GM12878 (cell line): ENCODE measurements around the gene NUMB. TPM values are rescaled to one million over a fixed set of nuclear protein-coding genes. Genes with fewer than 3 reads are reported as not detected.

Experiments used
- ATAC-seq: fragments of 200-7000 bp; cut with Tn5 transposase; 3 replicates; pipeline ENCODE4 v1.9.1; 2020; ENCODE audit warnings: mild to moderate bottlenecking, moderate library complexity
- BruUV-seq: library from RNA; stranded (reverse); fragments of 400-500 nt; replicated peaks from 2 replicates; lab custom pipeline; 2021; lab: Mats Ljungman, UMichigan
- CTCF ChIA-PET: fragments of 300-600 bp; sonication (Branson Sonifier 250); formaldehyde crosslinking; extraction: SDS; loops from one replicate; lab custom pipeline; 2021; ENCODE audit warnings: inconsistent platforms; lab: Yijun Ruan, JAX
- POLR2A ChIA-PET: fragments of 350-600 bp; formaldehyde crosslinking; extraction: SDS; loops from one replicate; lab custom pipeline; 2021; ENCODE audit warnings: inconsistent platforms; lab: Charles Lee
- RAD21 ChIA-PET: fragments of 300-600 bp; sonication (Branson Sonifier 250); formaldehyde crosslinking; loops from one replicate; lab custom pipeline; 2023; ENCODE audit warnings: antibody characterized with exemption; ENCODE audit not compliant: unreplicated experiment; lab: Charles Lee
- SMC1A ChIA-PET: fragments of 300-600 bp; sonication (Branson Sonifier 250); formaldehyde crosslinking; loops from one replicate; lab custom pipeline; 2023; ENCODE audit not compliant: unreplicated experiment, uncharacterized antibody; lab: Charles Lee
- DNase-seq: peaks from one replicate; pipeline ENCODE4 v3.0.0-alpha.2; 2011; ENCODE audit warnings: low read depth, low spot score
- FAIRE-seq: peaks from 3 replicates; lab custom pipeline; 2011; peaks lifted over from hg19 to GRCh38; lab: Jason Lieb, UNC
- H2AFZ ChIP-seq: 2 replicates; pipeline ENCODE4 v1.6.0; 2011; ENCODE audit warnings: low read depth, low read length, control low read depth; ENCODE audit not compliant: control insufficient read depth
- H3K27ac ChIP-seq: 2 replicates; pipeline ENCODE4 v1.5.1; 2011; ENCODE audit warnings: control low read depth; ENCODE audit not compliant: control insufficient read depth, insufficient read depth
- H3K27me3 ChIP-seq, 2 experiments: replicated peaks in 1 of 2; 2 replicates each; pipeline versions ENCODE4 v1.6.0 to v1.6.1; 2011; ENCODE audit warnings: low read length in 1 of 2; ENCODE audit not compliant: control insufficient read depth in 2 of 2, insufficient read depth in 2 of 2
- H3K36me3 ChIP-seq, 2 experiments: 2 replicates each; pipeline ENCODE4 v1.5.1; 2011; ENCODE audit warnings: low read length in 1 of 2; ENCODE audit not compliant: control insufficient read depth in 2 of 2, insufficient read depth in 2 of 2
- H3K4me1 ChIP-seq: 2 replicates; pipeline ENCODE4 v1.6.1; 2011; ENCODE audit warnings: mild to moderate bottlenecking, low read length, moderate library complexity, mixed read lengths; ENCODE audit not compliant: control insufficient read depth, insufficient read depth
- H3K4me2 ChIP-seq: 2 replicates; pipeline ENCODE4 v1.6.0; 2011; ENCODE audit warnings: control low read depth; ENCODE audit not compliant: control insufficient read depth, insufficient read depth
- H3K4me3 ChIP-seq: fragments of 200-600 bp; sonication (generic); 2 replicates; pipeline ENCODE4 v1.5.1; 2016
- H3K79me2 ChIP-seq: 2 replicates; pipeline ENCODE4 v1.6.0; 2011; ENCODE audit warnings: low read length; ENCODE audit not compliant: control insufficient read depth, insufficient read depth
- H3K9ac ChIP-seq: 2 replicates; pipeline ENCODE4 v1.8.0; 2011; ENCODE audit warnings: low read length, control low read depth, mixed read lengths; ENCODE audit not compliant: control insufficient read depth, insufficient read depth
- H3K9me3 ChIP-seq: replicated peaks from 3 replicates; pipeline ENCODE4 v1.5.1; 2011; ENCODE audit warnings: mild to moderate bottlenecking, low read length; ENCODE audit not compliant: control insufficient read depth, insufficient read depth
- H4K20me1 ChIP-seq: 2 replicates; pipeline ENCODE4 v1.6.0; 2011; ENCODE audit not compliant: control insufficient read depth, insufficient read depth
- BHLHE40 ChIP-seq, 2 experiments: fragments of 450-650 bp in 1 of 2; IDR thresholded peaks; 2 replicates each; pipeline ENCODE4 v1.6.1; 2011 to 2017; ENCODE audit warnings: low read depth in 2 of 2, borderline replicate concordance in 1 of 2, improper control_type of control experiment in 1 of 2, low read length in 1 of 2, mild to moderate bottlenecking in 1 of 2
- EP300 ChIP-seq, 2 experiments: fragments of 150-350 bp in 1 of 2; IDR thresholded peaks; 2 replicates each; pipeline ENCODE4 v1.6.1; 2011 to 2012; ENCODE audit warnings: low read depth in 2 of 2, low read length in 2 of 2, borderline replicate concordance in 1 of 2, improper control_type of control experiment in 1 of 2, inconsistent platforms in 1 of 2; ENCODE audit not compliant: control insufficient read depth in 1 of 2
- MLLT1 ChIP-seq: fragments of 450-650 bp; IDR thresholded peaks from 2 replicates; pipeline ENCODE4 v1.6.1; 2016; ENCODE audit warnings: mild to moderate bottlenecking
- NBN ChIP-seq: fragments of 450-650 bp; IDR thresholded peaks from 2 replicates; pipeline ENCODE4 v1.6.1; 2016
- NFXL1 ChIP-seq: fragments of 450-650 bp; IDR thresholded peaks from 2 replicates; pipeline ENCODE4 v1.6.1; 2017; ENCODE audit warnings: antibody characterized with exemption, mild to moderate bottlenecking, borderline replicate concordance
- NFYA ChIP-seq: IDR thresholded peaks from 2 replicates; pipeline ENCODE4 v1.6.1; 2011; ENCODE audit warnings: low read depth, mild to moderate bottlenecking, low read length, improper control_type of control experiment, borderline replicate concordance
- PML ChIP-seq: IDR thresholded peaks from 2 replicates; pipeline ENCODE4 v1.6.1; 2012; ENCODE audit warnings: low read length, inconsistent platforms
- RCOR1 ChIP-seq: conservative IDR thresholded peaks from 2 replicates; pipeline ENCODE4 v1.6.1; 2012; ENCODE audit warnings: low read depth, low read length, improper control_type of control experiment
- SIX5 ChIP-seq: IDR thresholded peaks from 2 replicates; pipeline ENCODE4 v1.6.1; 2011; ENCODE audit warnings: mild to moderate bottlenecking, low read depth, low read length, moderate library complexity; ENCODE audit not compliant: severe bottlenecking
- SREBF2 ChIP-seq: IDR thresholded peaks from 2 replicates; pipeline ENCODE4 v1.6.1; 2012; ENCODE audit warnings: mild to moderate bottlenecking, low read length
- YY1 ChIP-seq: IDR thresholded peaks from 2 replicates; pipeline ENCODE4 v1.6.1; 2011; ENCODE audit warnings: low read depth, mild to moderate bottlenecking, low read length
- WGBS: methylation state at CpG from one replicate; pipeline ENCODE4 v1.1.6; 2016; ENCODE audit warnings: low lambda C conversion rate; ENCODE audit not compliant: insufficient replicate concordance, insufficient coverage; ENCODE audit errors: missing lambda C conversion rate; 5-methylcytosine and 5-hydroxymethylcytosine counted together
- in situ Hi-C: fragments of 300-500 bp; cut with MboI; formaldehyde crosslinking; loops from 9 replicates; pipeline ENCODE4 v1.14.3; 2018; ENCODE audit warnings: mixed read lengths
- intact Hi-C: fragments of 100-400 bp; cut with micrococcal nuclease; formaldehyde crosslinking; loops from one replicate; pipeline ENCODE4 v1.14.2; 2022; ENCODE audit not compliant: unreplicated experiment
- polyA plus RNA-seq, 11 experiments: library from polyadenylated mRNA; depleted of rRNA in 4 of 11; unstranded in 6 of 11; stranded (reverse) in 5 of 11; fragments of >200 nt; fragmentation: Nextera tagmentation in 4 of 11; fragmentation: Illumina TruSeq in 1 of 11; extraction: Ambion mirVana in 4 of 11; extraction: Trizol in 1 of 11; gene quantifications; 1 replicate in 1 of 11; 2 replicates in 10 of 11; pipeline versions ENCODE4 v1.2.1 to v1.2.3, GENCODE V29; 2011 to 2016; ENCODE audit warnings: inconsistent platforms in 2 of 11, missing spikeins in 2 of 11, low read depth in 1 of 11
- total RNA-seq, 4 experiments: library from RNA; depleted of rRNA in 3 of 4; stranded (reverse); fragments of >200 nt in 3 of 4; fragmentation: Illumina TruSeq in 1 of 4; extraction: Trizol in 1 of 4; gene quantifications; 2 replicates each; pipeline versions ENCODE4 v1.2.1 to v1.2.3, GENCODE V29; 2013 to 2021
- TF ChIP-seq, protein P1 (sequence below): fragments of 450-650 bp; IDR thresholded peaks from 2 replicates; pipeline ENCODE4 v1.6.1; 2016; ENCODE audit warnings: mild to moderate bottlenecking, moderate library complexity, borderline replicate concordance
- TF ChIP-seq, protein P2 (sequence below): IDR thresholded peaks from 2 replicates; pipeline ENCODE4 v1.6.1; 2012; ENCODE audit warnings: low read depth, low read length, improper control_type of control experiment
- TF ChIP-seq, protein P3 (sequence below): fragments of 450-650 bp; IDR thresholded peaks from 2 replicates; pipeline ENCODE4 v1.6.1; 2017; ENCODE audit warnings: borderline replicate concordance

Gene NUMB
- total and polyA plus RNA-seq, 10 of the 15 experiments (the other 5 are each of a cell fraction or from before 2014, with no cell fraction given), result 22.0 to 147 (median 48.9) TPM

DNA sequence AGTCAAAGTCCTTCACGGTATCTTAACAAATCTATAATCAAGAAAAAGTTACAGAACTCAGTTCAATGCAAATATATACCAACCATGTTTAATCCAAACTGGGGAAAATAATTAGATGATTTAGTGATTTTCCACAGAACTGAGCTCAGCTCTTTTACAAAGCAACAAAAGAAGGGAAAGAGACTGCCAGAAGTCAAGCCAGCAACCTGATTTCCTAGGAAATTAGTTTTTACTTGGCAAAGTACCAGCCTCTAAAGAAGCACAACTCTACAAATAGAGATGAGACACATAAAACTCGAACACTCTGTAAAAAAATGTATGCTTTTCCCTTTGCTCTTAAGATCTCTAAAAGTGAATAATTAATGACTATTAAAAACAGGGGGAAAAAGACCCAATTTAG is 19.4 kb downstream of the NUMB start (continued):
- TF ChIP-seq, protein P1, sequence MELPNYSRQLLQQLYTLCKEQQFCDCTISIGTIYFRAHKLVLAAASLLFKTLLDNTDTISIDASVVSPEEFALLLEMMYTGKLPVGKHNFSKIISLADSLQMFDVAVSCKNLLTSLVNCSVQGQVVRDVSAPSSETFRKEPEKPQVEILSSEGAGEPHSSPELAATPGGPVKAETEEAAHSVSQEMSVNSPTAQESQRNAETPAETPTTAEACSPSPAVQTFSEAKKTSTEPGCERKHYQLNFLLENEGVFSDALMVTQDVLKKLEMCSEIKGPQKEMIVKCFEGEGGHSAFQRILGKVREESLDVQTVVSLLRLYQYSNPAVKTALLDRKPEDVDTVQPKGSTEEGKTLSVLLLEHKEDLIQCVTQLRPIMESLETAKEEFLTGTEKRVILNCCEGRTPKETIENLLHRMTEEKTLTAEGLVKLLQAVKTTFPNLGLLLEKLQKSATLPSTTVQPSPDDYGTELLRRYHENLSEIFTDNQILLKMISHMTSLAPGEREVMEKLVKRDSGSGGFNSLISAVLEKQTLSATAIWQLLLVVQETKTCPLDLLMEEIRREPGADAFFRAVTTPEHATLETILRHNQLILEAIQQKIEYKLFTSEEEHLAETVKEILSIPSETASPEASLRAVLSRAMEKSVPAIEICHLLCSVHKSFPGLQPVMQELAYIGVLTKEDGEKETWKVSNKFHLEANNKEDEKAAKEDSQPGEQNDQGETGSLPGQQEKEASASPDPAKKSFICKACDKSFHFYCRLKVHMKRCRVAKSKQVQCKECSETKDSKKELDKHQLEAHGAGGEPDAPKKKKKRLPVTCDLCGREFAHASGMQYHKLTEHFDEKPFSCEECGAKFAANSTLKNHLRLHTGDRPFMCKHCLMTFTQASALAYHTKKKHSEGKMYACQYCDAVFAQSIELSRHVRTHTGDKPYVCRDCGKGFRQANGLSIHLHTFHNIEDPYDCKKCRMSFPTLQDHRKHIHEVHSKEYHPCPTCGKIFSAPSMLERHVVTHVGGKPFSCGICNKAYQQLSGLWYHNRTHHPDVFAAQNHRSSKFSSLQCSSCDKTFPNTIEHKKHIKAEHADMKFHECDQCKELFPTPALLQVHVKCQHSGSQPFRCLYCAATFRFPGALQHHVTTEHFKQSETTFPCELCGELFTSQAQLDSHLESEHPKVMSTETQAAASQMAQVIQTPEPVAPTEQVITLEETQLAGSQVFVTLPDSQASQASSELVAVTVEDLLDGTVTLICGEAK, result no peak

DNA sequence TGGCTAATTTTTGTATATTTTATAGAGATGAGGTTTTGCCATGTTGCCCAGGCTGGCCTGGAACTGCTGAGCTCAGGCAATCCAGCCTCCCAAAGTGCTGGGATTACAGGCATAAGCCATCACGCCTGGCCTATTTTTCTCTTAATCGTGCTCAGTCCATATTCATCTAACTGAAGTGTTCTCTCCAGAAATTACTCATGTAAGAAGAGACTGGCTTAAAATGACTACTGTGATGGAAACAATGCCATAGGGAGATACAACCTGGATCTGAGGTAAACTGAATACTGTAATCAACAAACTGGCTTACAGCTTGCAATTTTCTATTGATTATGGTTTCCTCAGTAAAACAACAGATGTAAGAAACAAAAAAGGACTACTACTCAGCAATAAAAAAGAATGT is 21.1 kb downstream of the NUMB start:
- Histone ChIP-seq H3K27me3 (no peaks in the 10 kb centered on the region), H3K36me3 (no peaks in the 10 kb centered on the region), H4K20me1 (no peaks in the 10 kb centered on the region), H3K27ac (no peak overlapping the region), H3K4me3 (no peak overlapping the region), H3K9ac (no peak overlapping the region), H3K4me1 (no peaks in the 10 kb centered on the region), H3K79me2 (peaks cover 11% of the 10 kb centered on the region), H3K4me2 (no peak overlapping the region), H2AFZ (no peak overlapping the region), H3K9me3 (no peaks in the 10 kb centered on the region)
- ChIA-PET RAD21 (no interaction called here), POLR2A (no interaction called here), CTCF (interaction anchor here (1.0 kb wide), 1 partner anchor 35 kb away, joined by 3 read pairs; no protein-coding TSS in a partner anchor), SMC1A (interaction anchor here (0.8 to 1.8 kb wide), 7 partner anchors 9 to 26 kb away, joined by 3 to 7 read pairs (median 3); partner anchors contain the start of gene NUMB)
- ATAC-seq, result no peak
- in situ Hi-C loops, result no loop called here
- FAIRE-seq, result no peak
- no TSS peak for BruUV-seq
- no peak for DNase-seq
- intact Hi-C loops, result no loop called here
- 72% methylated on average over 2 of the region's 2 CpGs for WGBS
- TF ChIP-seq YY1 (no peak), MLLT1 (no peak), EP300 (IDR thresholded peaks at IDR 0.05; ENCODE audit: borderline replicate concordance in 1 of 2, control insufficient read depth in 1 of 2, low read depth in 2 of 2, low read length in 2 of 2) (no peak), BHLHE40 (IDR thresholded peaks at IDR 0.05; ENCODE audit: borderline replicate concordance in 1 of 2, low read depth in 2 of 2, low read length in 1 of 2) (no peak), RCOR1 (no peak), SREBF2 (no peak), PML (no peak), NBN (no peak), NFYA (no peak), SIX5 (no peak), NFXL1 (no peak)
- TF ChIP-seq, protein P2, sequence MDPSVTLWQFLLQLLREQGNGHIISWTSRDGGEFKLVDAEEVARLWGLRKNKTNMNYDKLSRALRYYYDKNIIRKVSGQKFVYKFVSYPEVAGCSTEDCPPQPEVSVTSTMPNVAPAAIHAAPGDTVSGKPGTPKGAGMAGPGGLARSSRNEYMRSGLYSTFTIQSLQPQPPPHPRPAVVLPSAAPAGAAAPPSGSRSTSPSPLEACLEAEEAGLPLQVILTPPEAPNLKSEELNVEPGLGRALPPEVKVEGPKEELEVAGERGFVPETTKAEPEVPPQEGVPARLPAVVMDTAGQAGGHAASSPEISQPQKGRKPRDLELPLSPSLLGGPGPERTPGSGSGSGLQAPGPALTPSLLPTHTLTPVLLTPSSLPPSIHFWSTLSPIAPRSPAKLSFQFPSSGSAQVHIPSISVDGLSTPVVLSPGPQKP, result no peak
- TF ChIP-seq, protein P3, sequence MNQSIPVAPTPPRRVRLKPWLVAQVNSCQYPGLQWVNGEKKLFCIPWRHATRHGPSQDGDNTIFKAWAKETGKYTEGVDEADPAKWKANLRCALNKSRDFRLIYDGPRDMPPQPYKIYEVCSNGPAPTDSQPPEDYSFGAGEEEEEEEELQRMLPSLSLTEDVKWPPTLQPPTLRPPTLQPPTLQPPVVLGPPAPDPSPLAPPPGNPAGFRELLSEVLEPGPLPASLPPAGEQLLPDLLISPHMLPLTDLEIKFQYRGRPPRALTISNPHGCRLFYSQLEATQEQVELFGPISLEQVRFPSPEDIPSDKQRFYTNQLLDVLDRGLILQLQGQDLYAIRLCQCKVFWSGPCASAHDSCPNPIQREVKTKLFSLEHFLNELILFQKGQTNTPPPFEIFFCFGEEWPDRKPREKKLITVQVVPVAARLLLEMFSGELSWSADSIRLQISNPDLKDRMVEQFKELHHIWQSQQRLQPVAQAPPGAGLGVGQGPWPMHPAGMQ, result no peak
